T-cell (primary cell): ENCODE measurements around the gene BACE2. TPM values are rescaled to one million over a fixed set of nuclear protein-coding genes. Genes with fewer than 3 reads are reported as not detected.

Experiments
- ATAC-seq, 4 experiments: fragments of 200-7000 bp in 3 of 4; fragments of 150-1000 bp in 1 of 4; cut with Tn5 transposase; replicated peaks in 1 of 4; 1 replicate in 3 of 4; 2 replicates in 1 of 4; pipeline ENCODE4 v1.10.0; 2021; ENCODE audit warnings: moderate library complexity in 3 of 4, mild to moderate bottlenecking in 2 of 4, moderate number of reproducible peaks in 1 of 4
- CTCF ChIA-PET, 2 donors: fragments of 300-600 bp; sonication (Branson Sonifier 250); formaldehyde crosslinking; loops; one replicate each; lab custom pipeline; 2022; ENCODE audit warnings: antibody characterized with exemption in 2 of 2; lab: Charles Lee
- POLR2A ChIA-PET, 2 donors: fragments of 300-600 bp; sonication (Branson Sonifier 250); formaldehyde crosslinking; loops; one replicate each; lab custom pipeline; 2022; ENCODE audit warnings: antibody characterized with exemption in 2 of 2; lab: Charles Lee
- DNase-seq, 35 experiments: peaks; one replicate each; pipeline versions ENCODE4 v3.0.0 to v3.0.0-alpha.2; 2013 to 2023
- H3K27ac ChIP-seq: one replicate; pipeline ENCODE4 v1.5.1; 2013; ENCODE audit warnings: low read length
- H3K27me3 ChIP-seq, 2 experiments: replicated peaks in 1 of 2; 1 replicate in 1 of 2; 2 replicates in 1 of 2; pipeline versions ENCODE4 v1.6.1 to v1.7.0; 2013; ENCODE audit warnings: low read length in 1 of 2, mixed read lengths in 1 of 2; ENCODE audit not compliant: control insufficient read depth in 2 of 2, insufficient read depth in 2 of 2; ENCODE audit errors: extremely low read depth in 1 of 2
- H3K36me3 ChIP-seq, 2 donors: 1 replicate in 1 of 2; 2 replicates in 1 of 2; pipeline versions ENCODE4 v1.6.1 to v1.7.0; 2013; ENCODE audit warnings: low read length in 1 of 2; ENCODE audit not compliant: control insufficient read depth in 2 of 2, insufficient read depth in 1 of 2; ENCODE audit errors: extremely low read depth in 1 of 2
- H3K4me1 ChIP-seq, 2 experiments: 1 replicate in 1 of 2; 2 replicates in 1 of 2; pipeline versions ENCODE4 v1.6.1 to v1.7.0; 2013; ENCODE audit warnings: low read length in 2 of 2, mixed read lengths in 1 of 2; ENCODE audit not compliant: insufficient read depth in 2 of 2, control insufficient read depth in 1 of 2; ENCODE audit errors: extremely low read depth in 1 of 2
- H3K4me3 ChIP-seq, 2 donors: 1 replicate in 1 of 2; 2 replicates in 1 of 2; pipeline versions ENCODE4 v1.5.1 to v1.7.0; 2013; ENCODE audit warnings: mild to moderate bottlenecking in 2 of 2, low read length in 1 of 2, moderate library complexity in 1 of 2; ENCODE audit not compliant: control insufficient read depth in 1 of 2; ENCODE audit errors: extremely low read depth in 1 of 2
- H3K9me3 ChIP-seq: 2 replicates; pipeline ENCODE4 v1.7.0; 2013
- H3K27ac Mint-ChIP-seq, 2 donors: one replicate each; pipeline ENCODE4 v1.8.0; 2020 to 2021; ENCODE audit warnings: mild to moderate bottlenecking in 2 of 2, mixed read lengths in 2 of 2
- H3K27me3 Mint-ChIP-seq, 2 donors: one replicate each; pipeline ENCODE4 v1.8.0; 2021 to 2022; ENCODE audit warnings: mixed read lengths in 2 of 2
- H3K36me3 Mint-ChIP-seq: one replicate; pipeline ENCODE4 v1.8.0; 2021; ENCODE audit warnings: mixed read lengths
- H3K4me1 Mint-ChIP-seq, 3 donors: one replicate each; pipeline ENCODE4 v1.8.0; 2020 to 2022; ENCODE audit warnings: mixed read lengths in 3 of 3, mild to moderate bottlenecking in 1 of 3
- H3K4me3 Mint-ChIP-seq, 3 donors: one replicate each; pipeline ENCODE4 v1.8.0; 2020 to 2022; ENCODE audit warnings: mild to moderate bottlenecking in 3 of 3, mixed read lengths in 3 of 3, moderate library complexity in 3 of 3
- H3K9me3 Mint-ChIP-seq, 3 donors: one replicate each; pipeline ENCODE4 v1.8.0; 2020 to 2022; ENCODE audit warnings: mixed read lengths in 3 of 3
- WGBS: methylation state at CpG from one replicate; pipeline ENCODE4 v1.1.5; 2013; ENCODE audit warnings: missing lambda C conversion rate; ENCODE audit not compliant: insufficient coverage; 5-methylcytosine and 5-hydroxymethylcytosine counted together
- total RNA-seq, 35 experiments: library from RNA in 6 of 35; stranded (reverse) in 6 of 35; fragments of 120-200 nt in 1 of 35; gene quantifications; one replicate each; pipeline versions ENCODE4 v1.2.1 to v1.2.4 and lab custom pipeline; 2013 to 2026

BACE2 gene
- total RNA-seq (1 to 10 TPM in 1 of 5 donors, under 1 TPM in 4; 0.30 to 1.1 (median 0.68) TPM), total RNA-seq (lab: John Stamatoyannopoulos, UW) (0 to 1.2 (median 0.57) reads per million in 29 experiments)
- total RNA-seq (2013) = 1.1 TPM

- Histone ChIP-seq H3K36me3 (no peaks in the 10 kb centered on the region), H3K9me3 (no peaks in the 10 kb centered on the region), H3K27ac (no peak within 1 kb of the TSS), H3K4me1 (peaks cover 0 to 15% of the 10 kb centered on the region in 2 experiments), H3K4me3 (peak within 1 kb of the TSS; percentile 31 to 66), H3K27me3 (peaks cover 16 to 45% of the 10 kb centered on the region in 2 experiments)
- ChIA-PET POLR2A (no interaction called here), CTCF (no interaction called here)
- Mint-ChIP-seq H3K4me1 (peaks cover 8 to 11% (median 8%) of the 10 kb centered on the region in 3 donors), H3K9me3 (no peaks in the 10 kb centered on the region), H3K27ac (peak within 1 kb of the TSS in 1 of 2 donors; percentile 59), H3K36me3 (no peaks in the 10 kb centered on the region), H3K27me3 (peaks cover 47 to 55% of the 10 kb centered on the region in 2 donors), H3K4me3 (peak within 1 kb of the TSS; percentile 61 to 81 (median 76))
- DNase-seq (peak in 23 of 35 experiments; percentile 0 to 29 (median 14)), ATAC-seq (peak; percentile 69 to 78 (median 74))
- 2% methylated on average over 104 of the region's 111 CpGs for WGBS
Measured at GRCh38 chr21:41167348-41168342, at the start of gene BACE2. TSS of gene BACE2 (plus strand) at chr21:41168160. CDS start at chr21:41168264, 104 bp downstream.

- Histone ChIP-seq H3K4me3 (no peak overlapping the region), H3K9me3 (no peaks in the 10 kb centered on the region), H3K36me3 (no peaks in the 10 kb centered on the region), H3K27me3 (peaks cover 0 to 8% of the 10 kb centered on the region in 2 experiments), H3K4me1 (no peaks in the 10 kb centered on the region), H3K27ac (no peak overlapping the region)
- ATAC-seq = no peak
- Mint-ChIP-seq H3K27ac (no peak overlapping the region), H3K36me3 (no peaks in the 10 kb centered on the region), H3K27me3 (peaks cover 16 to 25% of the 10 kb centered on the region in 2 donors), H3K4me1 (no peaks in the 10 kb centered on the region), H3K9me3 (no peaks in the 10 kb centered on the region), H3K4me3 (no peak overlapping the region)
- WGBS = no CpG with 5 or more reads among the region's 1 CpG
- no peak for DNase-seq
- CTCF ChIA-PET = no interaction called here
- POLR2A ChIA-PET = no interaction called here
Measured at GRCh38 chr21:41119901-41120300, 48.1 kb upstream of the BACE2 start.

GRCh38 chr21:41120997-41121396, 47.0 kb upstream of the BACE2 start:
- H3K27ac Mint-ChIP-seq = no peak overlapping the region
- Histone ChIP-seq H3K4me3 (no peak overlapping the region), H3K36me3 (no peaks in the 10 kb centered on the region), H3K9me3 (no peaks in the 10 kb centered on the region), H3K27me3 (peaks cover 0 to 10% of the 10 kb centered on the region in 2 experiments), H3K27ac (no peak overlapping the region), H3K4me1 (no peaks in the 10 kb centered on the region)
- ChIA-PET CTCF (no interaction called here), POLR2A (no interaction called here)
- H3K4me3 Mint-ChIP-seq = no peak overlapping the region
- H3K27me3 Mint-ChIP-seq = peaks cover 16 to 25% of the 10 kb centered on the region in 2 donors
- no peaks in the 10 kb centered on the region for H3K9me3 Mint-ChIP-seq
- DNase-seq (no peak), ATAC-seq (no peak)
- H3K36me3 Mint-ChIP-seq = no peaks in the 10 kb centered on the region
- 60% methylated on average over 1 of the region's 4 CpGs for WGBS
- H3K4me1 Mint-ChIP-seq = no peaks in the 10 kb centered on the region

- 36% methylated on average over 15 of the region's 19 CpGs for WGBS
- no peaks in the 10 kb centered on the region for H3K4me1 Mint-ChIP-seq
- H3K4me1 ChIP-seq = no peaks in the 10 kb centered on the region
- ATAC-seq (peak in 1 of 4 experiments; percentile 24), DNase-seq (peak in 24 of 35 experiments; percentile 6 to 48 (median 16))
- H3K36me3 ChIP-seq = no peaks in the 10 kb centered on the region
- no peak overlapping the region for H3K27ac Mint-ChIP-seq
- ChIA-PET CTCF (no interaction called here), POLR2A (no interaction called here)
- H3K27ac ChIP-seq = no peak overlapping the region
- H3K4me3 Mint-ChIP-seq = no peak overlapping the region
- no peaks in the 10 kb centered on the region for H3K9me3 ChIP-seq
- no peak overlapping the region for H3K4me3 ChIP-seq
- H3K27me3 ChIP-seq = peaks cover 0 to 10% of the 10 kb centered on the region in 2 experiments
- H3K9me3 Mint-ChIP-seq = no peaks in the 10 kb centered on the region
- no peaks in the 10 kb centered on the region for H3K36me3 Mint-ChIP-seq
- peaks cover 16 to 25% of the 10 kb centered on the region in 2 donors for H3K27me3 Mint-ChIP-seq
Measured at GRCh38 chr21:41121785-41122415, 46.1 kb upstream of the BACE2 start.

- Mint-ChIP-seq H3K27me3 (peaks cover 17 to 28% of the 10 kb centered on the region in 2 donors), H3K27ac (no peak overlapping the region), H3K9me3 (peaks cover 5 to 8% (median 7%) of the 10 kb centered on the region in 3 donors), H3K4me3 (no peak overlapping the region), H3K4me1 (no peaks in the 10 kb centered on the region), H3K36me3 (no peaks in the 10 kb centered on the region)
- DNase-seq (no peak), ATAC-seq (no peak)
- WGBS = 93% methylated on average over 8 of the region's 13 CpGs
- H3K4me1 ChIP-seq = no peaks in the 10 kb centered on the region
- CTCF ChIA-PET = no interaction called here
- H3K27me3 ChIP-seq = peaks cover 0 to 10% of the 10 kb centered on the region in 2 experiments
- no peaks in the 10 kb centered on the region for H3K9me3 ChIP-seq
- no peak overlapping the region for H3K27ac ChIP-seq
- H3K36me3 ChIP-seq = no peaks in the 10 kb centered on the region
- no peak overlapping the region for H3K4me3 ChIP-seq
- POLR2A ChIA-PET = no interaction called here
Measured at GRCh38 chr21:41124641-41125201, 43.2 kb upstream of the BACE2 start.

- no peak for DNase-seq
- Histone ChIP-seq H3K36me3 (no peaks in the 10 kb centered on the region), H3K27ac (no peak overlapping the region), H3K9me3 (no peaks in the 10 kb centered on the region), H3K4me3 (no peak overlapping the region), H3K27me3 (peaks cover 0 to 7% of the 10 kb centered on the region in 2 experiments), H3K4me1 (no peaks in the 10 kb centered on the region)
- POLR2A ChIA-PET = no interaction called here
- Mint-ChIP-seq H3K27me3 (peaks cover 5 to 14% of the 10 kb centered on the region in 2 donors), H3K36me3 (no peaks in the 10 kb centered on the region), H3K4me3 (no peak overlapping the region), H3K27ac (no peak overlapping the region), H3K9me3 (peaks cover 5 to 8% (median 7%) of the 10 kb centered on the region in 3 donors), H3K4me1 (no peaks in the 10 kb centered on the region)
- CTCF ChIA-PET = no interaction called here
- ATAC-seq = no peak
Measured at GRCh38 chr21:41128981-41129380, 39.0 kb upstream of the BACE2 start.
